Osteoblast (primary cell): Measurements from ENCODE around the gene THRA. TPM values are rescaled to one million over a fixed set of nuclear protein-coding genes. Genes with fewer than 3 reads are reported as not detected.

ENCODE experiments used
- DNase-seq: peaks from one replicate; pipeline ENCODE4 v3.0.0; 2011; ENCODE audit warnings: low spot score, mixed read lengths; ENCODE audit not compliant: insufficient read length; ENCODE audit errors: missing footprints
- H2AFZ ChIP-seq: 2 replicates; pipeline ENCODE4 v1.6.0; 2011; ENCODE audit warnings: mild to moderate bottlenecking, low read length
- H3K27ac ChIP-seq: 2 replicates; pipeline ENCODE4 v1.5.1; 2011; ENCODE audit warnings: mild to moderate bottlenecking, low read depth, low read length, moderate library complexity
- H3K27me3 ChIP-seq: 2 replicates; pipeline ENCODE4 v1.6.0; 2012; ENCODE audit warnings: mild to moderate bottlenecking, control low read depth, inconsistent platforms, low read length, moderate library complexity; ENCODE audit not compliant: insufficient read depth
- H3K36me3 ChIP-seq: 2 replicates; pipeline ENCODE4 v1.5.1; 2011; ENCODE audit warnings: mild to moderate bottlenecking, low read length, control low read depth, moderate library complexity; ENCODE audit not compliant: insufficient read depth
- H3K4me1 ChIP-seq: 2 replicates; pipeline ENCODE4 v1.5.1; 2011; ENCODE audit warnings: mild to moderate bottlenecking, low read length, control low read depth, moderate library complexity; ENCODE audit not compliant: insufficient read depth
- H3K4me2 ChIP-seq: 2 replicates; pipeline ENCODE4 v1.6.0; 2011; ENCODE audit warnings: mild to moderate bottlenecking, low read length; ENCODE audit not compliant: insufficient read depth
- H3K4me3 ChIP-seq: fragments of 200-600 bp; sonication (generic); 3 replicates; pipeline ENCODE4 v1.5.1; 2012; ENCODE audit warnings: mild to moderate bottlenecking, low read length, inconsistent platforms; ENCODE audit not compliant: insufficient read depth
- H3K79me2 ChIP-seq: 2 replicates; pipeline ENCODE4 v1.6.0; 2012; ENCODE audit warnings: mild to moderate bottlenecking, low read length, control low read depth, inconsistent platforms; ENCODE audit not compliant: insufficient read depth
- H3K9me3 ChIP-seq: 2 replicates; pipeline ENCODE4 v1.5.1; 2011; ENCODE audit warnings: low read depth, low read length, control low read depth
- H4K20me1 ChIP-seq: 2 replicates; pipeline ENCODE4 v1.6.0; 2012; ENCODE audit warnings: mild to moderate bottlenecking, low read length, control low read depth; ENCODE audit not compliant: insufficient read depth
- CTCF ChIP-seq: IDR thresholded peaks from 2 replicates; pipeline ENCODE4 v1.5.1; 2011; ENCODE audit warnings: mild to moderate bottlenecking, low read depth, low read length, moderate library complexity; ENCODE audit errors: extremely low read depth
- total RNA-seq: library from RNA; depleted of rRNA; stranded (reverse); fragments of >200 nt; gene quantifications from 2 replicates; pipeline ENCODE4 v1.2.3, GENCODE V29; 2012

The THRA gene
- total RNA-seq, 1 donor, result 33.3 TPM

GRCh38 chr17:40103688-40104087 is 40.9 kb downstream of the THRA start:
- Histone ChIP-seq H3K4me3 (no peak overlapping the region), H3K79me2 (peaks cover 11% of the 10 kb centered on the region), H3K27me3 (no peaks in the 10 kb centered on the region), H3K9me3 (no peaks in the 10 kb centered on the region), H3K4me2 (no peak overlapping the region), H4K20me1 (no peaks in the 10 kb centered on the region), H3K36me3 (no peaks in the 10 kb centered on the region), H3K27ac (no peak overlapping the region), H2AFZ (no peak overlapping the region), H3K4me1 (peaks cover 28% of the 10 kb centered on the region)
- peak; percentile 8 for DNase-seq
- no peak for TF ChIP-seq CTCF

- TF ChIP-seq CTCF, result no peak
- no peak overlapping the region for H2AFZ ChIP-seq
- H3K9me3 ChIP-seq, result no peaks in the 10 kb centered on the region
- peak; percentile 34 for DNase-seq
- peaks cover 5% of the 10 kb centered on the region for H3K79me2 ChIP-seq
- H3K27me3 ChIP-seq, result no peaks in the 10 kb centered on the region
- no peak overlapping the region for H3K4me3 ChIP-seq
- H4K20me1 ChIP-seq, result no peaks in the 10 kb centered on the region
- no peak overlapping the region for H3K27ac ChIP-seq
- peaks cover 32% of the 10 kb centered on the region for H3K4me1 ChIP-seq
- H3K4me2 ChIP-seq, result no peak overlapping the region
- no peaks in the 10 kb centered on the region for H3K36me3 ChIP-seq
These were observed 42.1 kb downstream of the THRA start for GRCh38 chr17:40104594-40105486.

- Histone ChIP-seq H3K27me3 (no peaks in the 10 kb centered on the region), H3K27ac (no peak overlapping the region), H4K20me1 (no peaks in the 10 kb centered on the region), H2AFZ (no peak overlapping the region), H3K4me1 (peaks cover 40% of the 10 kb centered on the region), H3K79me2 (no peaks in the 10 kb centered on the region), H3K4me3 (no peak overlapping the region), H3K36me3 (no peaks in the 10 kb centered on the region), H3K4me2 (no peak overlapping the region), H3K9me3 (no peaks in the 10 kb centered on the region)
- no peak for TF ChIP-seq CTCF
- no peak for DNase-seq
These were observed 43.3 kb downstream of the THRA start for GRCh38 chr17:40105861-40106759.
